ENCODE results near the gene FSHR.

Gene FSHR

GRCh38 chr2:49032936-49033335 lies 121.4 kb downstream of the FSHR start:
- H3K27ac Mint-ChIP-seq: no peak overlapping the region
- no peaks in the 10 kb centered on the region for H3K36me3 Mint-ChIP-seq
- no peak for DNase-seq
- no peaks in the 10 kb centered on the region for H3K9me3 Mint-ChIP-seq
- H3K4me1 Mint-ChIP-seq: no peaks in the 10 kb centered on the region
- CTCF ChIA-PET: no interaction called here
- no peak overlapping the region for H3K4me3 Mint-ChIP-seq
- H3K27me3 Mint-ChIP-seq: no peaks in the 10 kb centered on the region

- CTCF ChIA-PET: no interaction called here
- no peaks in the 10 kb centered on the region for H3K9me3 Mint-ChIP-seq
- no peak for DNase-seq
- H3K27ac Mint-ChIP-seq: no peak overlapping the region
- H3K4me3 Mint-ChIP-seq: no peak overlapping the region
- H3K4me1 Mint-ChIP-seq: no peaks in the 10 kb centered on the region
- no peaks in the 10 kb centered on the region for H3K36me3 Mint-ChIP-seq
- no peaks in the 10 kb centered on the region for H3K27me3 Mint-ChIP-seq
Observed at GRCh38 chr2:49032126-49032525, 122.2 kb downstream of the FSHR start.

- Mint-ChIP-seq H3K4me3 (no peak overlapping the region), H3K27ac (no peak overlapping the region), H3K36me3 (no peaks in the 10 kb centered on the region), H3K27me3 (no peaks in the 10 kb centered on the region), H3K9me3 (no peaks in the 10 kb centered on the region), H3K4me1 (no peaks in the 10 kb centered on the region)
- CTCF ChIA-PET: no interaction called here
- DNase-seq: no peak
Observed at GRCh38 chr2:49029406-49029805, 124.9 kb downstream of the FSHR start.

- Mint-ChIP-seq H3K27ac (no peak overlapping the region), H3K4me3 (no peak overlapping the region), H3K27me3 (no peaks in the 10 kb centered on the region), H3K9me3 (no peaks in the 10 kb centered on the region), H3K36me3 (no peaks in the 10 kb centered on the region), H3K4me1 (no peaks in the 10 kb centered on the region)
- CTCF ChIA-PET: no interaction called here
- DNase-seq: no peak
Observed at GRCh38 chr2:49028101-49028500, 126.2 kb downstream of the FSHR start.

GRCh38 chr2:49026706-49027105 lies 127.6 kb downstream of the FSHR start:
- Mint-ChIP-seq H3K4me1 (no peaks in the 10 kb centered on the region), H3K4me3 (no peak overlapping the region)
- CTCF ChIA-PET: no interaction called here

GRCh38 chr2:49021271-49021670 lies 133.0 kb downstream of the FSHR start:
- Mint-ChIP-seq H3K27ac (no peak overlapping the region), H3K36me3 (no peaks in the 10 kb centered on the region), H3K27me3 (no peaks in the 10 kb centered on the region), H3K4me3 (no peak overlapping the region), H3K4me1 (no peaks in the 10 kb centered on the region), H3K9me3 (no peaks in the 10 kb centered on the region)
- DNase-seq: no peak
- CTCF ChIA-PET: no interaction called here

More at GRCh38 chr2:49026706-49027105, 127.6 kb downstream of the FSHR start:
- DNase-seq: no peak
- Mint-ChIP-seq H3K36me3 (no peaks in the 10 kb centered on the region), H3K27me3 (no peaks in the 10 kb centered on the region), H3K27ac (no peak overlapping the region), H3K9me3 (no peaks in the 10 kb centered on the region)

- H3K9me3 Mint-ChIP-seq: no peaks in the 10 kb centered on the region
- H3K36me3 Mint-ChIP-seq: no peaks in the 10 kb centered on the region
- no peak overlapping the region for H3K4me3 Mint-ChIP-seq
- CTCF ChIA-PET: no interaction called here
- DNase-seq: no peak
- H3K4me1 Mint-ChIP-seq: no peaks in the 10 kb centered on the region
- no peaks in the 10 kb centered on the region for H3K27me3 Mint-ChIP-seq
- no peak overlapping the region for H3K27ac Mint-ChIP-seq
Observed at GRCh38 chr2:49005261-49005660, 149.1 kb downstream of the FSHR start.

GRCh38 chr2:49004036-49004626 lies 150.2 kb downstream of the FSHR start:
- H3K4me3 Mint-ChIP-seq: no peak overlapping the region
- H3K9me3 Mint-ChIP-seq: no peaks in the 10 kb centered on the region
- no peaks in the 10 kb centered on the region for H3K4me1 Mint-ChIP-seq
- H3K27ac Mint-ChIP-seq: no peak overlapping the region
- CTCF ChIA-PET: no interaction called here
- no peaks in the 10 kb centered on the region for H3K36me3 Mint-ChIP-seq
- H3K27me3 Mint-ChIP-seq: no peaks in the 10 kb centered on the region
- no peak for DNase-seq

GRCh38 chr2:49003201-49003600 lies 151.1 kb downstream of the FSHR start:
- H3K27ac Mint-ChIP-seq: no peak overlapping the region
- CTCF ChIA-PET: no interaction called here
- no peak for DNase-seq
- no peak overlapping the region for H3K4me3 Mint-ChIP-seq
- H3K27me3 Mint-ChIP-seq: no peaks in the 10 kb centered on the region
- no peaks in the 10 kb centered on the region for H3K36me3 Mint-ChIP-seq
- no peaks in the 10 kb centered on the region for H3K4me1 Mint-ChIP-seq
- H3K9me3 Mint-ChIP-seq: no peaks in the 10 kb centered on the region

GRCh38 chr2:49002750-49003149 lies 151.6 kb downstream of the FSHR start:
- CTCF ChIA-PET: no interaction called here
- no peak for DNase-seq
- H3K36me3 Mint-ChIP-seq: no peaks in the 10 kb centered on the region
- H3K4me1 Mint-ChIP-seq: no peaks in the 10 kb centered on the region
- H3K4me3 Mint-ChIP-seq: no peak overlapping the region
- H3K27ac Mint-ChIP-seq: no peak overlapping the region
- H3K27me3 Mint-ChIP-seq: no peaks in the 10 kb centered on the region
- H3K9me3 Mint-ChIP-seq: no peaks in the 10 kb centered on the region

GRCh38 chr2:49000695-49001094 lies 153.6 kb downstream of the FSHR start:
- H3K36me3 Mint-ChIP-seq: no peaks in the 10 kb centered on the region
- CTCF ChIA-PET: no interaction called here
- no peaks in the 10 kb centered on the region for H3K4me1 Mint-ChIP-seq
- no peak overlapping the region for H3K27ac Mint-ChIP-seq
- H3K9me3 Mint-ChIP-seq: no peaks in the 10 kb centered on the region
- no peaks in the 10 kb centered on the region for H3K27me3 Mint-ChIP-seq
- no peak overlapping the region for H3K4me3 Mint-ChIP-seq
- DNase-seq: no peak

GRCh38 chr2:48998449-48998848 lies 155.9 kb downstream of the FSHR start:
- Mint-ChIP-seq H3K27ac (no peak overlapping the region), H3K36me3 (no peaks in the 10 kb centered on the region), H3K27me3 (no peaks in the 10 kb centered on the region), H3K4me1 (no peaks in the 10 kb centered on the region), H3K4me3 (no peak overlapping the region), H3K9me3 (no peaks in the 10 kb centered on the region)
- CTCF ChIA-PET: no interaction called here
- DNase-seq: no peak

GRCh38 chr2:48993576-48993975 lies 160.7 kb downstream of the FSHR start:
- no peak for DNase-seq
- Mint-ChIP-seq H3K36me3 (no peaks in the 10 kb centered on the region), H3K4me3 (no peak overlapping the region), H3K9me3 (no peaks in the 10 kb centered on the region), H3K4me1 (no peaks in the 10 kb centered on the region), H3K27ac (no peak overlapping the region), H3K27me3 (no peaks in the 10 kb centered on the region)
- CTCF ChIA-PET: no interaction called here

- CTCF ChIA-PET: no interaction called here
- no peak for DNase-seq
- H3K9me3 Mint-ChIP-seq: no peaks in the 10 kb centered on the region
- no peaks in the 10 kb centered on the region for H3K4me1 Mint-ChIP-seq
- H3K27me3 Mint-ChIP-seq: no peaks in the 10 kb centered on the region
- H3K4me3 Mint-ChIP-seq: no peak overlapping the region
- H3K36me3 Mint-ChIP-seq: no peaks in the 10 kb centered on the region
- no peak overlapping the region for H3K27ac Mint-ChIP-seq
Observed at GRCh38 chr2:48991415-48992131, 162.7 kb downstream of the FSHR start.

- CTCF ChIA-PET: no interaction called here
- no peaks in the 10 kb centered on the region for H3K36me3 Mint-ChIP-seq
- H3K27me3 Mint-ChIP-seq: no peaks in the 10 kb centered on the region
- DNase-seq: no peak
- H3K4me3 Mint-ChIP-seq: no peak overlapping the region
- no peak overlapping the region for H3K27ac Mint-ChIP-seq
- peaks cover 2% of the 10 kb centered on the region for H3K9me3 Mint-ChIP-seq
- H3K4me1 Mint-ChIP-seq: no peaks in the 10 kb centered on the region
Observed at GRCh38 chr2:48984922-48985321, 169.4 kb downstream of the FSHR start.

Data from activated naive CD4-positive, alpha-beta T cell treated with anti-CD3 and anti-CD28 coated beads, Interleukin-2, amount 10 ng/mL, durations not matched to agents 7 days and 5 days (primary cell).